ENCODE results near the gene NPHP4.

Gene NPHP4

GRCh38 chr1:5988596-5989285 lies 3.5 kb downstream of the NPHP4 start:
- no peak overlapping the region for H3K27ac Mint-ChIP-seq (ENCODE audit: low read depth)
- H3K4me1 Mint-ChIP-seq, result peaks cover 23% of the 10 kb centered on the region
- no peak for DNase-seq (ENCODE audit: low spot score in 2 of 2)
- H3K4me3 Mint-ChIP-seq, result no peak overlapping the region
- ATAC-seq (replicated peaks; ENCODE audit: extremely low read depth, poor library complexity, severe bottlenecking), result no peak
- no peaks in the 10 kb centered on the region for H3K27me3 Mint-ChIP-seq
- H3K36me3 Mint-ChIP-seq (ENCODE audit: insufficient read depth), result peaks cover 14% of the 10 kb centered on the region
- no peaks in the 10 kb centered on the region for H3K9me3 Mint-ChIP-seq

GRCh38 chr1:5986018-5986417 lies 6.2 kb downstream of the NPHP4 start:
- no peaks in the 10 kb centered on the region for H3K27me3 Mint-ChIP-seq
- no peak overlapping the region for H3K4me3 Mint-ChIP-seq
- peaks cover 13% of the 10 kb centered on the region for H3K4me1 Mint-ChIP-seq
- ATAC-seq (replicated peaks; ENCODE audit: extremely low read depth, poor library complexity, severe bottlenecking) (no peak), DNase-seq (ENCODE audit: low spot score in 2 of 2) (no peak)
- no peaks in the 10 kb centered on the region for H3K9me3 Mint-ChIP-seq
- H3K27ac Mint-ChIP-seq (ENCODE audit: low read depth), result no peak overlapping the region
- peaks cover 3% of the 10 kb centered on the region for H3K36me3 Mint-ChIP-seq (ENCODE audit: insufficient read depth)

- ATAC-seq (replicated peaks; ENCODE audit: extremely low read depth, poor library complexity, severe bottlenecking) (no peak), DNase-seq (ENCODE audit: low spot score in 2 of 2) (no peak)
- no peak overlapping the region for H3K27ac Mint-ChIP-seq (ENCODE audit: low read depth)
- no peaks in the 10 kb centered on the region for H3K9me3 Mint-ChIP-seq
- H3K27me3 Mint-ChIP-seq, result no peaks in the 10 kb centered on the region
- H3K4me3 Mint-ChIP-seq, result no peak overlapping the region
- H3K36me3 Mint-ChIP-seq (ENCODE audit: insufficient read depth), result peaks cover 3% of the 10 kb centered on the region
- H3K4me1 Mint-ChIP-seq, result peaks cover 11% of the 10 kb centered on the region
These were observed 7.0 kb downstream of the NPHP4 start for GRCh38 chr1:5985250-5985649.

- H3K36me3 Mint-ChIP-seq (ENCODE audit: insufficient read depth), result peaks cover 3% of the 10 kb centered on the region
- ATAC-seq (replicated peaks; ENCODE audit: extremely low read depth, poor library complexity, severe bottlenecking) (no peak), DNase-seq (ENCODE audit: low spot score in 2 of 2) (no peak)
These were observed 8.7 kb downstream of the NPHP4 start for GRCh38 chr1:5983361-5984103.

GRCh38 chr1:5982868-5983267 lies 9.4 kb downstream of the NPHP4 start:
- DNase-seq (ENCODE audit: low spot score in 2 of 2), result no peak
- no peak overlapping the region for H3K4me3 Mint-ChIP-seq
- no peak for ATAC-seq (replicated peaks; ENCODE audit: extremely low read depth, poor library complexity, severe bottlenecking)
- peaks cover under 1% of the 10 kb centered on the region for H3K36me3 Mint-ChIP-seq (ENCODE audit: insufficient read depth)
- peaks cover 11% of the 10 kb centered on the region for H3K4me1 Mint-ChIP-seq
- no peaks in the 10 kb centered on the region for H3K27me3 Mint-ChIP-seq
- H3K27ac Mint-ChIP-seq (ENCODE audit: low read depth), result no peak overlapping the region
- no peaks in the 10 kb centered on the region for H3K9me3 Mint-ChIP-seq

More at GRCh38 chr1:5983361-5984103, 8.7 kb downstream of the NPHP4 start:
- Mint-ChIP-seq H3K4me3 (no peak overlapping the region), H3K27me3 (no peaks in the 10 kb centered on the region), H3K4me1 (peaks cover 11% of the 10 kb centered on the region), H3K9me3 (no peaks in the 10 kb centered on the region), H3K27ac (ENCODE audit: low read depth) (no peak overlapping the region)

GRCh38 chr1:5982276-5982675 lies 9.9 kb downstream of the NPHP4 start:
- Mint-ChIP-seq H3K4me3 (no peak overlapping the region), H3K36me3 (ENCODE audit: insufficient read depth) (peaks cover 2% of the 10 kb centered on the region), H3K4me1 (peaks cover 16% of the 10 kb centered on the region), H3K27me3 (no peaks in the 10 kb centered on the region), H3K9me3 (no peaks in the 10 kb centered on the region), H3K27ac (ENCODE audit: low read depth) (no peak overlapping the region)
- no peak for ATAC-seq (replicated peaks; ENCODE audit: extremely low read depth, poor library complexity, severe bottlenecking)
- no peak for DNase-seq (ENCODE audit: low spot score in 2 of 2)

GRCh38 chr1:5981009-5981380 lies 11.2 kb downstream of the NPHP4 start:
- Mint-ChIP-seq H3K27ac (ENCODE audit: low read depth) (no peak overlapping the region), H3K36me3 (ENCODE audit: insufficient read depth) (peaks cover 2% of the 10 kb centered on the region), H3K27me3 (no peaks in the 10 kb centered on the region), H3K4me3 (no peak overlapping the region), H3K9me3 (no peaks in the 10 kb centered on the region), H3K4me1 (peaks cover 17% of the 10 kb centered on the region)
- DNase-seq (ENCODE audit: low spot score in 2 of 2), result no peak
- no peak for ATAC-seq (replicated peaks; ENCODE audit: extremely low read depth, poor library complexity, severe bottlenecking)

- Mint-ChIP-seq H3K9me3 (no peaks in the 10 kb centered on the region), H3K4me1 (peaks cover 17% of the 10 kb centered on the region), H3K36me3 (ENCODE audit: insufficient read depth) (peaks cover 2% of the 10 kb centered on the region), H3K27me3 (no peaks in the 10 kb centered on the region), H3K27ac (ENCODE audit: low read depth) (no peak overlapping the region), H3K4me3 (no peak overlapping the region)
- DNase-seq (ENCODE audit: low spot score in 2 of 2) (no peak), ATAC-seq (replicated peaks; ENCODE audit: extremely low read depth, poor library complexity, severe bottlenecking) (no peak)
These were observed 11.8 kb downstream of the NPHP4 start for GRCh38 chr1:5980314-5981008.

GRCh38 chr1:5979536-5980313 lies 12.5 kb downstream of the NPHP4 start:
- no peak overlapping the region for H3K4me3 Mint-ChIP-seq
- no peak for ATAC-seq (replicated peaks; ENCODE audit: extremely low read depth, poor library complexity, severe bottlenecking)

GRCh38 chr1:5978452-5978851 lies 13.8 kb downstream of the NPHP4 start:
- peaks cover 17% of the 10 kb centered on the region for H3K4me1 Mint-ChIP-seq
- no peak overlapping the region for H3K27ac Mint-ChIP-seq (ENCODE audit: low read depth)
- ATAC-seq (replicated peaks; ENCODE audit: extremely low read depth, poor library complexity, severe bottlenecking), result no peak
- no peak for DNase-seq (ENCODE audit: low spot score in 2 of 2)
- H3K9me3 Mint-ChIP-seq, result no peaks in the 10 kb centered on the region
- H3K27me3 Mint-ChIP-seq, result no peaks in the 10 kb centered on the region
- H3K4me3 Mint-ChIP-seq, result no peak overlapping the region
- H3K36me3 Mint-ChIP-seq (ENCODE audit: insufficient read depth), result peaks cover 2% of the 10 kb centered on the region

More at GRCh38 chr1:5979536-5980313, 12.5 kb downstream of the NPHP4 start:
- Mint-ChIP-seq H3K36me3 (ENCODE audit: insufficient read depth) (peaks cover 2% of the 10 kb centered on the region), H3K9me3 (no peaks in the 10 kb centered on the region), H3K27me3 (no peaks in the 10 kb centered on the region), H3K4me1 (peaks cover 17% of the 10 kb centered on the region), H3K27ac (ENCODE audit: low read depth) (no peak overlapping the region)
- DNase-seq (ENCODE audit: low spot score in 2 of 2), result no peak

- peak overlapping the region; percentile 81 for H3K27ac Mint-ChIP-seq (ENCODE audit: low read depth)
- peaks cover 17% of the 10 kb centered on the region for H3K4me1 Mint-ChIP-seq
- no peaks in the 10 kb centered on the region for H3K27me3 Mint-ChIP-seq
- peaks cover 2% of the 10 kb centered on the region for H3K36me3 Mint-ChIP-seq (ENCODE audit: insufficient read depth)
- no peak overlapping the region for H3K4me3 Mint-ChIP-seq
- no peaks in the 10 kb centered on the region for H3K9me3 Mint-ChIP-seq
- no peak for ATAC-seq (replicated peaks; ENCODE audit: extremely low read depth, poor library complexity, severe bottlenecking)
- no peak for DNase-seq (ENCODE audit: low spot score in 2 of 2)
These were observed 14.5 kb downstream of the NPHP4 start for GRCh38 chr1:5977494-5978444.

Data from central memory CD8-positive, alpha-beta T cell (primary cell).